GM13977 (cell line): ENCODE results near the gene LILRB2.
A peak's percentile ranks its signal among the peaks of the same experiment; 100 is the strongest.
"Not testable (repeated sequence)": the region's sequence is repeated elsewhere in the genome, so short reads cannot be mapped to it uniquely, and the experiment has no call there.

Source experiments
- DNase-seq: peaks from one replicate; pipeline ENCODE4 v3.0.0; 2012; ENCODE audit warnings: low spot score
- in situ Hi-C: fragments of 300-500 bp; cut with MboI; formaldehyde crosslinking; loops from one replicate; pipeline ENCODE4 v1.12.0; 2022; ENCODE audit warnings: low sequenced_read_pairs, low pct_unique_long_range_greater_than_20kb, mixed read lengths, inconsistent platforms; ENCODE audit not compliant: unreplicated experiment
- TF ChIP-seq, protein P1 (sequence below): IDR thresholded peaks from 2 replicates; pipeline ENCODE4 v1.5.1; 2012; ENCODE audit warnings: mild to moderate bottlenecking, control low read depth; ENCODE audit not compliant: insufficient read depth; ENCODE audit errors: extremely low read depth, missing control alignments

Gene LILRB2

DNA sequence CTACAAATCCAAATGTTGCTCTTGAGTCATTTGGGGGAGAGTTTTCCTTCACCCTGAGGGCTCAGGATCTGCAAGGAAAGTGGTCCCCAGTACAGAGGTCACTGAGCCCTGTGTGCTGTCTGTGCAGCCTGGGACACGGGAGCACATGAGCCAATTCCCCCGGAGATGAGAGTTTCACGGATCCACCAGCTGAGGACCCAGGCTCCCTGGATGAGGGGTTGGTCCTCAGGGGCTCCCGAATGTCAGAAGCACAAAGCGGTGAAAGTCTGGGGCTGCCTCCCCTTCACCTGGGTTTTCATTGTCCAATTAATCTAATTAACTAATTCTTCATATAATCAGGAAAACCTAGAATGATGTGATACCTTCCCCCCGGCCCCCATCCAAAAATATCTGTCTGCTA is 13.6 kb upstream of the LILRB2 start:
- no peak for DNase-seq
- in situ Hi-C loops = no loop called here
- TF ChIP-seq, protein P1, sequence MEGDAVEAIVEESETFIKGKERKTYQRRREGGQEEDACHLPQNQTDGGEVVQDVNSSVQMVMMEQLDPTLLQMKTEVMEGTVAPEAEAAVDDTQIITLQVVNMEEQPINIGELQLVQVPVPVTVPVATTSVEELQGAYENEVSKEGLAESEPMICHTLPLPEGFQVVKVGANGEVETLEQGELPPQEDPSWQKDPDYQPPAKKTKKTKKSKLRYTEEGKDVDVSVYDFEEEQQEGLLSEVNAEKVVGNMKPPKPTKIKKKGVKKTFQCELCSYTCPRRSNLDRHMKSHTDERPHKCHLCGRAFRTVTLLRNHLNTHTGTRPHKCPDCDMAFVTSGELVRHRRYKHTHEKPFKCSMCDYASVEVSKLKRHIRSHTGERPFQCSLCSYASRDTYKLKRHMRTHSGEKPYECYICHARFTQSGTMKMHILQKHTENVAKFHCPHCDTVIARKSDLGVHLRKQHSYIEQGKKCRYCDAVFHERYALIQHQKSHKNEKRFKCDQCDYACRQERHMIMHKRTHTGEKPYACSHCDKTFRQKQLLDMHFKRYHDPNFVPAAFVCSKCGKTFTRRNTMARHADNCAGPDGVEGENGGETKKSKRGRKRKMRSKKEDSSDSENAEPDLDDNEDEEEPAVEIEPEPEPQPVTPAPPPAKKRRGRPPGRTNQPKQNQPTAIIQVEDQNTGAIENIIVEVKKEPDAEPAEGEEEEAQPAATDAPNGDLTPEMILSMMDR = no peak

DNA sequence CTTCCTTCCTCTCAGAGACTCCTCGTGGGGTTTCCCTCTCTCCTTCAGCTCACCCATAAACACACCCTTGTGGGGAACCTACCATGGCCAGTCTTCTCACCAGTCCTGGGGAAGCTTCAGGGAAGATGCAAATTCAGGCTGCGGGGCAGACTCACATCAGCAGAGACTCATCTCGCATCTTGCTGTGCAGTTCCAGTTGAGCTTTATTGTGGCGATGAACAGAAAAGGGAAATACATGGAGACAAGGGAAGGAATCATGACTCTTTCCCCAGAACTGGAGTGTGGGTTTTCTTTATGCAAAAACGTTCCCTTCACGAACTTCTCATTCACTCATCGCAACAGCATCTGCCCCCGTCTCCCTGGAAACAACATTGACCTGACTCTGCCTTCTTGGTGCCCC is 8.2 kb upstream of the LILRB2 start:
- in situ Hi-C loops, DNase-seq: not testable (repeated sequence)

DNA sequence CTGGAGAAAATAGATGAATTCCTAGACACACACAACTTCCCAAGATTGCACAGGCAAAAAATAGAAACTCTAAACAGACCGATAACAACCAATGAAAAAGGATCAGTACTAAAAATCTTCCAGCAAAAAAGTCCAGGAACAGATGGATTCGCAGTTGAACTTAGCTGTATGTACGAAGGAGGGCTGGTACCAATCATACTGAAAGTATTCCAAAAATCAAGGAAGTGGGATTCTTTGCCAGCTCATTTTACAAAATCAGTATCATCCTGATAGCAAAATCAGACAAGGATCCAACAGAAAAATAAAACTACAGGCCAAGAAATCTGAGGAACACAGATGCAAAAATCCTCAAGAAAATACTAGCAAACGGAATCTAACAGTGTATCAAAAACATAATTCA is 6.5 kb upstream of the LILRB2 start:
- DNase-seq = no peak
- TF ChIP-seq, protein P1 = no peak
- in situ Hi-C loops = no loop called here

DNA sequence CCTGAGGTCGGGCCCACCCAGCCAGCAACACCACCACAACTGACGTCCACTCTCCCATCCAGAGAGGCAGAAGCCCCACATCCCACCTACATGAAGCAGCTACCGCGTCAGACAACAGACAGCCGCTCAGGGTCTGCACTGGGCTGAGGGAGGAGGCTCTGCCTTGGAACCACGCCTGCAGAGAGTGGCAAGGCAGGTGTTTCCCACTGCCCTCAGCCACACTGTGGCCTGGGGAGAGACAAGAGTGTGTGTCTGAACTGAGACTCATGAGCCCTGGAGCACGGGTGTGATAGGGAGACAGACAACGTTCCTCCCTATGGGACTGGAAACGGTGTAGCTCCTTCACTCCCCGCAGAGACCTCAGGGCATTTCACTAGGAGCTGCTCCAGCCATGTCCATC is 5.4 kb upstream of the LILRB2 start:
- in situ Hi-C loops, DNase-seq: not testable (repeated sequence)

DNA sequence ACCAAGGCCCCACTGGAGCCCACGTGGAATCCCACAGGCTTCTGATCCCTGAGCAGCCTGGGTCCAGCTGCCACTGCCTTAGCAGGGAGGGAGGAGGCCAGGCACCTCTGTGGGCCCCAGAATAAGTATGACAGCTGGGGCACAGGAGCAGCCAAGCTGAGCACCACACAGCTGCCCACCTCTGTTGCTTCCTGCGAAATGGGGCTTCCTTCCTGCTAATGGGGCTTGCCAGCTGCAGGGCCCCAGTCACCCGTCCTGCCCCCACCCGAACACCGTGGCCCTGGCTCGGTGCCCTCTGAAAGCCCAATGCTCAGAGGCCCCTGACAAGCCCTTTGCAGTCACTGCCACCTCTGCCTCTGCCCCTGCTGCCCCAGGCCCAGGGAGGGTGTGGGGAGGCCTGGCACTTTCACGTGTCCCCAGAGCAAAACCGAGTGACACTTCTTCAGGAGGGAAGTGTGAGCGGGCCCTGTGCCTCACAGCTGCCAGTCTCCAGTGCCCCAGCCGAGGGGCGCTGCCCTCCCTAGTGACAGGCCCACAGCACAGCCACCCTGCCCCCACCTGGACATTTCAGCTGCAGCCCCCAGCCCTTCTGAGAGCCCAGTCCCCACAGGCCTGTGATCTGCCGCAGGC is 4.6 kb upstream of the LILRB2 start:
- in situ Hi-C loops = not testable (repeated sequence)

DNA sequence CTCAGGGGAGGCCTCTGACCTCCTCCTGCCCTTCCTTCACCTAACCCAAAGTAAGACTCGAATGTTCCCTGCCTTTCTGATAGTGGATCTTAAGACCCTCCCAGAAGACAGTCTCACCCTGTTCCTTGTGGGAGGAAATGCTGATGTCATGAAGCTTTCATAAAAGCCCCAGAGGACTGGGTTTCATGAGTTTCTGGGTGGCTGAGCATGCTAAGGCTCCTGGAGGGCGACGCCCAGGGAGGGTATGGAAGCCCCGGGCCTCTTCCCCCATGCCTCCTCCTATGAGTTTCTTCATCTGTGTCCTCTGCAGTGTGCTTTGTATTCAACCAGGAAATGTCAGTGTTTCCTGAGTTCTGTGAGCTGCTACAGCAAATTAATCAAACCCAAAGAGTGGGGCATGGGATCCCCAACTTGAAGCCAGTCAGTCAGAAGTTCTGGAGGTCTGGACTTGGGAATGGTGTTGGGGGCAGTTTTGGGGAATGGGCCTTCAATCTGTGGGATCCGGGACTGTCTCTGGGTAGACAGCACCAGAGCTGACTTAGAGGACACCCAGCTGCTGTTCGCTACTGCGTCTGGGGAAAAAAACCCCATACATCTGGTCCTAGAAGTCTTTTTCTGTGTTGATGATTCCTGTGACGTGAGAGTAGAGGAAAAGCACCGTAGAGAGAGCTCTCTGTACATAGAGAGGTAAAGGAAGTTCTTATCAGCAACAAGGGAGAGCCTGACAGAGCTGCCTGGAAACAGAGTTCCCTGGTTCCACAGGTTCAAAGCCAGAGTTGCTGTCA is 2.0 kb upstream of the LILRB2 start:
- TF ChIP-seq, protein P1 = no peak
- in situ Hi-C loops = no loop called here
- DNase-seq = peak; percentile 36

More for the DNA sequence above, 4.6 kb upstream of the LILRB2 start:
- not testable (repeated sequence) for DNase-seq

DNA sequence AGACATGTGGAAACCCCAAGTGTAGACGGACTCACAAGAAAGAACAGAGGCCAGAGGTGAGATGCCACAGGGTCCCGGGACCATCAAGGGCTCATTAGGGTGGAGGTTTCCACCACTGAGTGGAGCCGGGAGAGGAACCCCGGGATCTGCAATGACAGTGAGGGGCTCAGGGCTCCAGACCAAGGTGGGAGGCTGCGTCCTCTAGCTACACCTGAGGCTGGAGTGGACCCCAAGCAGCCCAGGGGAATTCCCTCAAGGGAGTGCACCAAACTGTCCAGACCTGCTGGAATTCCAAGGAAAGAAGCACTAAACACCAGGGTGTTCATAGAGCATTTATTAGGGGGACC is 792 bp upstream of the LILRB2 start:
- in situ Hi-C loops, DNase-seq: not testable (repeated sequence)

DNA sequence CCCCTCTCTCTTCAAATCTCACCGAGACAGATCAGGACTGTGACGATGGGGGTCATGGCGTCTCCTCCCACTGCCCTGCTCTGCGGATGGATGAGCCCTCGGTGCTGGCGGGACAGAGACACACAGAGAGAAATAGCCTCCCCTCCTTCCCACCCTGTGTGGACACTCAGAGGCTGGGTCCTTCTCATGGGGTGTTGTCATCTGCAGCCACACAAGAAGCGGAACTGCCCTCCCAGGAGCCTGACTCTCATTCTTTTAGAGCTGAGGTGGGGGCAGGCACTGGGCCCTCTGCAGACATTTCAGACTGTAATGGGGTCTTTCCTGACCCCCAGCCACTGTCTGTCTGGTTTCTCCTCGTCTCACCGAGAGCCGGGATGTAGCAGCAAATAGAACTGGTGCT is 469 bp downstream of the LILRB2 start:
- in situ Hi-C loops, DNase-seq: not testable (repeated sequence)

DNA sequence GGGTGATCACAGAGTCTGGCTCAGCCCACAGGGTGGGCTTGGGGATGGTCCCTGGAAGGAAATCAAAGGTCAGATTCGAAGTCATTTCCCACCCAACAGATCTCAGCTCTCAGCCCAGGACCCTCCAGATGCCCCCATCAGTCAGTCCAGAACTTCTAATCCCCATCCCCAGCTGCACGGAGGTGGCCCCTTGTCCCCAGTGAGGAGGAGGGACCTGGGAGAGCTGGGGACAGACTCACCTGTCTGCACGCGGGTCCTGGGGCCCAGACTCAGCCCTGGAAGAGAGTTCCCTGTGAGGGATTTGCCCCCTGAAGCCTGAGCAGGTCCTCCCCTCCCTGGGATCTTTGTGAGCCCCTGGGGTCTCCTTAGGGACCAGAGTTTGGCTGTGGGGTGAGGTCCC is 885 bp downstream of the LILRB2 start:
- DNase-seq, in situ Hi-C loops: not testable (repeated sequence)

DNA sequence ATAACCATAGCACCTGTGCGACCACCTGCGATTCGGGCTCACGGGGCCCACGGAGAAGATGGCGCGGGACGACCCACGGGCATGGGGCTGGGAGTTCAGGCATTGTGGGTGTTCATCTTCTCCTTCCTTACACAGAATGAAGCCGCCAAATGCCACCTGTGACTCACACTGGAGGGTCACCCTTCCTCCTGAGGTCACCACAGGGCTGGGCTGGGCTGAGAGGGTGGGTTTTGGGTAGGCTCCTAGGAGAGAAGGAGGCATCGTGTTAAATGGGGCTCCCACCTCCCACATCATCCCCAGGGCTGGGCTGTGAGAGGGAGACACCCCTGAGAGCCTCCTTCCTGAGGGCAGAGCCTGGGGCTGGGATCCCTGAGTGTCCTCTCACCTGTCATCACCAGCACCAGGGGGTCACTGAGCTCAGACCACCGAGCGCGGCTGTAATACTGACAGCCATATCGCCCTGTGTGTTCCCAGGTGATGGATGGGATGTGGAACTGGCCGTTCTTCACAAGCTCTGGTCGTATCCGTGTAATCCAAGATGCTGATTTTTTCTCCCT is 1.4 kb downstream of the LILRB2 start:
- in situ Hi-C loops = no loop called here
- TF ChIP-seq, protein P1 = no peak
- no peak for DNase-seq

DNA sequence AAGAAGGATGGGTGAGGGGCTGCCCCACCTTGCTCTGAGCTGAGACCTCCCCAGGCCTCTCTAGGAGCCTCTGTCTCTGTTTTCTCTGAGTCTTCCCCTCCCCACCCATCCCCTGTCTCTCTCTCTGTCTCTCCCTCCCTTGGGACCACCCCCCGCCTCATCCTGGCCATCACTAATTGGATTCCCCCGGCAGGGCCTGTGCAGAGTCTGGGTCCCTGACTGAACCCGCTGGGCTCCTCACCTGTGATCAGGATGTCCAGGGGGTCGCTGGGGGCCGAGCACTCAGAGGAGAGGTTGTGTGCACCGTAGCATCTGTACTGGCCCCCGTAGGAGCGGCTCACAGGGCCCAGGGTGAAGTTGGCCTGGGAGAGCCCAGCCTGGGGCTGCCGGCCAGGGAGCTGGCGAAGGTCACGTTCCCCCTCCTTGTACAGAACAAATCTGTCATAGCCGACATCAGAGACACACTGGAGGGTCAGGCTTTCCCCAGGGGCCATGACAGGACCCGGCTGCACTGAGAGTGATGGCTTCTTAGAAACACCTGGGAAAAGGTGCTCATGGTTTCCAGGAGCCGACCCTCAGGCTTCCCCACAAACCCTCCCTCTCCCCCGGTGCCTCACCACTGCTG is 2.2 kb downstream of the LILRB2 start:
- in situ Hi-C loops, DNase-seq: not testable (repeated sequence)

DNA sequence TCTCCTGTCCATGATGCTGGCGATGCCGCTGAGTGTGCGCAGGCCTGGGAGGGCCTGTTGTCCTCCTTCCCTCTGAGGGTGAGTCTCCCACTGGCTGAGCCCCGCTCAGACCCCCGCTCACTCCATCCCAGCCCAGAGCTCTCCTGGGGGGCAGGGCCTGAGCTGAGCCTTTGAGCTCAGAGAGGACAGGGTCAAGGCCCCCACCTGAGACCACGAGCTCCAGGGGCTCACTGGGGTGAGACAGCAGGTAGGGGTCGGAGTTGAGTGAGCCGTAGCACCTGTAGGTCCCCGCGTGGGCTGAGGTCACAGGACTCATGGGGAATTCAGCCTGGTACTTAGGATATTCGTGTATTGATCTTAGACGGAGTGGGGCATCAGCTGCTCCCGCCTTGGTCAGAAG is 2.9 kb downstream of the LILRB2 start:
- in situ Hi-C loops, DNase-seq: not testable (repeated sequence)
